Right lobe of liver (tissue), 4 donors: ENCODE data around the gene NDRG3.

ENCODE experiments used
- CTCF ChIP-seq, 4 donors: fragments of 200-600 bp in 3 of 4; fragments of 450-650 bp in 1 of 4; IDR thresholded peaks; one replicate each; pipeline versions ENCODE4 v1.5.1 to v1.8.0; 2016 to 2022; ENCODE audit warnings: antibody characterized with exemption in 4 of 4, mild to moderate bottlenecking in 2 of 4
- POLR2A ChIP-seq: fragments of 450-650 bp; IDR thresholded peaks from one replicate; pipeline ENCODE4 v1.6.1; 2017; ENCODE audit warnings: antibody characterized with exemption, mild to moderate bottlenecking
- donor health status: DM: no; HTN: no; CAD: no.
- donor health status: DM: no; HTN: no; CAD: no.
- donor health status: DM: no; HTN: yes; CAD: no.

GRCh38 chr20:36646678-36647077, 99.2 kb downstream of the NDRG3 start:
- no peak for TF ChIP-seq CTCF (IDR thresholded peaks at IDR 0.05)
- no peak for TF ChIP-seq POLR2A
